Endothelial cell (in vitro differentiated cells): ENCODE measurements around the gene LRP1B. TPM values are rescaled to one million over a fixed set of nuclear protein-coding genes. Genes with fewer than 3 reads are reported as not detected.

Experiments used
- DNase-seq: peaks from one replicate; pipeline ENCODE4 v3.0.0; 2021; ENCODE audit warnings: low spot score
- H3K27ac Mint-ChIP-seq: one replicate; pipeline ENCODE4 v1.8.0; 2021; ENCODE audit warnings: mixed read lengths, inconsistent platforms; ENCODE audit not compliant: unreplicated experiment
- H3K27me3 Mint-ChIP-seq: one replicate; pipeline ENCODE4 v1.8.0; 2021; ENCODE audit warnings: mild to moderate bottlenecking, moderate library complexity, mixed read lengths, inconsistent platforms; ENCODE audit not compliant: unreplicated experiment
- H3K36me3 Mint-ChIP-seq: one replicate; pipeline ENCODE4 v1.8.0; 2021; ENCODE audit warnings: mild to moderate bottlenecking, low read depth, mixed read lengths, inconsistent platforms; ENCODE audit not compliant: unreplicated experiment
- H3K4me1 Mint-ChIP-seq: one replicate; pipeline ENCODE4 v1.8.0; 2021; ENCODE audit warnings: mild to moderate bottlenecking, mixed read lengths, inconsistent platforms; ENCODE audit not compliant: unreplicated experiment
- H3K4me3 Mint-ChIP-seq: one replicate; pipeline ENCODE4 v1.8.0; 2021; ENCODE audit warnings: mild to moderate bottlenecking, mixed read lengths, inconsistent platforms; ENCODE audit not compliant: unreplicated experiment
- H3K9me3 Mint-ChIP-seq: one replicate; pipeline ENCODE4 v1.8.0; 2021; ENCODE audit warnings: mixed read lengths, inconsistent platforms; ENCODE audit not compliant: unreplicated experiment
- total RNA-seq: library from RNA; stranded (reverse); fragmentation: NEBNext Ultra II Directional; extraction: Animal tissue kit (Norgen Biotek cat#: 25700); gene quantifications from one replicate; pipeline ENCODE4 v1.2.1, GENCODE V29; 2021; ENCODE audit not compliant: unreplicated experiment
- TF ChIP-seq, protein P1 (sequence below): fragments of 200-600 bp; sonication (generic); IDR thresholded peaks from one replicate; pipeline ENCODE4 v1.5.0; 2021; ENCODE audit warnings: antibody characterized with exemption; ENCODE audit not compliant: unreplicated experiment

The LRP1B gene
- total RNA-seq, 1 donor from 2014 or later = 1.4 TPM

DNA sequence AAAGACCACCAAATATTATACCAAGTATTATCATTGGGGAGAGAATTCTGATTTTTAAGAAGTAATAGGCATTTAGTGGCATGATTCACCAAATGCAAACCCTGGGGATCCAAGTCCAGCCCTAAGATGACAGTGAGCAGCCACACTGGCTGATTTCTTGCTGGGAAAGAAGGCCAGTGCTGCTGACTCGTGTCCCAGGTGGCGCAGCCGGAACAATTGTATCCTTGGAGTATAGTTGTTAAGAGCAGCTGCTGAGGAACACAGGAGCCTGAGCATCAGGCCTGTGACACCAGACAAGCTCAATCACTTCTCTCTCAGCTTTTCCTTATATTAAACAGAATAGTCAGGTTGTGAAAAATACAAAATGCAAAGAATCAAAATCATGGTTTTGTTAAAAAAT, 48.4 kb downstream of the LRP1B start:
- DNase-seq = no peak
- Mint-ChIP-seq H3K4me1 (no peaks in the 10 kb centered on the region), H3K36me3 (no peaks in the 10 kb centered on the region), H3K27ac (no peak overlapping the region), H3K4me3 (no peak overlapping the region), H3K27me3 (no peaks in the 10 kb centered on the region), H3K9me3 (no peaks in the 10 kb centered on the region)
- TF ChIP-seq, protein P1, sequence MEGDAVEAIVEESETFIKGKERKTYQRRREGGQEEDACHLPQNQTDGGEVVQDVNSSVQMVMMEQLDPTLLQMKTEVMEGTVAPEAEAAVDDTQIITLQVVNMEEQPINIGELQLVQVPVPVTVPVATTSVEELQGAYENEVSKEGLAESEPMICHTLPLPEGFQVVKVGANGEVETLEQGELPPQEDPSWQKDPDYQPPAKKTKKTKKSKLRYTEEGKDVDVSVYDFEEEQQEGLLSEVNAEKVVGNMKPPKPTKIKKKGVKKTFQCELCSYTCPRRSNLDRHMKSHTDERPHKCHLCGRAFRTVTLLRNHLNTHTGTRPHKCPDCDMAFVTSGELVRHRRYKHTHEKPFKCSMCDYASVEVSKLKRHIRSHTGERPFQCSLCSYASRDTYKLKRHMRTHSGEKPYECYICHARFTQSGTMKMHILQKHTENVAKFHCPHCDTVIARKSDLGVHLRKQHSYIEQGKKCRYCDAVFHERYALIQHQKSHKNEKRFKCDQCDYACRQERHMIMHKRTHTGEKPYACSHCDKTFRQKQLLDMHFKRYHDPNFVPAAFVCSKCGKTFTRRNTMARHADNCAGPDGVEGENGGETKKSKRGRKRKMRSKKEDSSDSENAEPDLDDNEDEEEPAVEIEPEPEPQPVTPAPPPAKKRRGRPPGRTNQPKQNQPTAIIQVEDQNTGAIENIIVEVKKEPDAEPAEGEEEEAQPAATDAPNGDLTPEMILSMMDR = no peak

GRCh38 chr2:142076317-142076716, 54.5 kb downstream of the LRP1B start:
- H3K27me3 Mint-ChIP-seq = no peaks in the 10 kb centered on the region
- no peaks in the 10 kb centered on the region for H3K9me3 Mint-ChIP-seq
- TF ChIP-seq, protein P1 = no peak
- no peak overlapping the region for H3K27ac Mint-ChIP-seq
- no peaks in the 10 kb centered on the region for H3K4me1 Mint-ChIP-seq
- no peak for DNase-seq
- H3K4me3 Mint-ChIP-seq = no peak overlapping the region
- no peaks in the 10 kb centered on the region for H3K36me3 Mint-ChIP-seq

DNA sequence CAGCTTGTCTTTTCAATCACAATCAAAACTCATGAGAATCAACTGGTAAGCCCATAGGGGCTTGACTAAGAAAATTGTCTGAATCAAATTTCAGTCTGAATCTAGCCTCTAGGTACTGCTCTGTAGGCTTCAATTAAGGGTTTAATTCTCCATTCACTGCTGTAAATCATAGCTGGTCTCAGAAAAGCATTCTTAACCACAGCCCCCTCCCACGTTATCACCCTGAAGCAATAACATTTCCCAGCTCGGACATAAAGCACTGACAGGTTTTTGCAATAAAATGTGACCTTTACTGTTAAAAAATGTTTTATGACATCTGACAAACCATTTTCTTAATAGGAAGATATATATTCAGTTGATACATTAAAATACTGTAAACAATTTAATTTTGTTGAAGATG, 55.0 kb downstream of the LRP1B start:
- DNase-seq = no peak
- Mint-ChIP-seq H3K4me1 (no peaks in the 10 kb centered on the region), H3K4me3 (no peak overlapping the region), H3K36me3 (no peaks in the 10 kb centered on the region), H3K27ac (no peak overlapping the region), H3K9me3 (no peaks in the 10 kb centered on the region), H3K27me3 (no peaks in the 10 kb centered on the region)
- TF ChIP-seq, protein P1 = no peak

GRCh38 chr2:142069251-142069888, 61.4 kb downstream of the LRP1B start:
- H3K4me3 Mint-ChIP-seq = no peak overlapping the region
- TF ChIP-seq, protein P1 = no peak
- no peaks in the 10 kb centered on the region for H3K36me3 Mint-ChIP-seq
- H3K9me3 Mint-ChIP-seq = no peaks in the 10 kb centered on the region
- H3K4me1 Mint-ChIP-seq = no peaks in the 10 kb centered on the region
- DNase-seq = no peak
- H3K27me3 Mint-ChIP-seq = no peaks in the 10 kb centered on the region
- H3K27ac Mint-ChIP-seq = no peak overlapping the region

DNA sequence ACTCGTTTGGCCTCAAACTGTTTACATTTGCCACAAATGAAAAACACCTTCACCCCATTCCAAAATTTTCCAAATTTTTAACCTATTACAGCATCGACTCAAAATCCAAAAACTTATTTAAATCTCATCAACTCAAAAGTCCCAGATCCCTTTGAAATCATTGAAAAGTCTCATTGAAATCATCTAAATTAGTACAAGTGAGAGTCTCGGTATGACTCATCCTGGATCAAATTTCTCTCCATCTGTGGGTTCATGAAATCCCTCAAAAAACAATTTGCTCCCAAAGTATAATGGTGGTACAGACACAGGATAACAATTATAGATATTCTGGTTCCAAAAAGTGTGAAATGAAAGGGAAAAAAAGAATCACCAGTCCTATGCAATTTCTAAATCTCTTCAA, 65.1 kb downstream of the LRP1B start:
- no peaks in the 10 kb centered on the region for H3K9me3 Mint-ChIP-seq
- H3K36me3 Mint-ChIP-seq = no peaks in the 10 kb centered on the region
- H3K4me1 Mint-ChIP-seq = no peaks in the 10 kb centered on the region
- H3K27me3 Mint-ChIP-seq = no peaks in the 10 kb centered on the region
- H3K4me3 Mint-ChIP-seq = no peak overlapping the region
- no peak for DNase-seq
- no peak overlapping the region for H3K27ac Mint-ChIP-seq
- TF ChIP-seq, protein P1 = no peak
